ENCODE results near the gene DDA1.
A peak's percentile ranks its signal among the peaks of the same experiment; 100 is the strongest.
"Not testable (repeated sequence)": the region's sequence is repeated elsewhere in the genome, so short reads cannot be mapped to it uniquely, and the experiment has no call there.

Gene DDA1

GRCh38 chr19:17309198-17309964, at the start of gene DDA1:
DDA1 (plus strand) TSS chr19:17309563; CDS start chr19:17309655, 92 bp downstream.
- peak; percentile 100 for DNase-seq (ENCODE audit: low spot score)

- no peak for DNase-seq (ENCODE audit: low spot score)
Observed at GRCh38 chr19:17259934-17260333, 49.4 kb upstream of the DDA1 start.

- DNase-seq (ENCODE audit: low spot score), result peak; percentile 52
Observed at GRCh38 chr19:17260842-17261325, 48.5 kb upstream of the DDA1 start.

- DNase-seq (ENCODE audit: low spot score), result no peak
Observed at GRCh38 chr19:17262557-17262956, 46.8 kb upstream of the DDA1 start.

- DNase-seq (ENCODE audit: low spot score), result no peak
Observed at GRCh38 chr19:17263712-17264640, 45.4 kb upstream of the DDA1 start.

GRCh38 chr19:17264641-17264979, 44.8 kb upstream of the DDA1 start, which contains the start of gene USHBP1:
USHBP1 (minus strand) TSS chr19:17264745; CDS start chr19:17264299, 446 bp downstream.
- DNase-seq (ENCODE audit: low spot score), result no peak

- DNase-seq (ENCODE audit: low spot score), result no peak
Observed at GRCh38 chr19:17266026-17266425, 43.3 kb upstream of the DDA1 start.

- no peak for DNase-seq (ENCODE audit: low spot score)
Observed at GRCh38 chr19:17266589-17266974, 42.8 kb upstream of the DDA1 start.

GRCh38 chr19:17266975-17267788, 42.2 kb upstream of the DDA1 start, which contains the start of gene BABAM1:
BABAM1 (plus strand) TSS chr19:17267443; CDS start chr19:17268807, 1,364 bp downstream.
- DNase-seq (ENCODE audit: low spot score), result peak; percentile 100

- no peak for DNase-seq (ENCODE audit: low spot score)
Observed at GRCh38 chr19:17268754-17269153, 40.6 kb upstream of the DDA1 start.

- DNase-seq (ENCODE audit: low spot score), result not testable (repeated sequence)
Observed at GRCh38 chr19:17274892-17275291, 34.5 kb upstream of the DDA1 start.

GRCh38 chr19:17275441-17276175, 33.8 kb upstream of the DDA1 start:
- no peak for DNase-seq (ENCODE audit: low spot score)

GRCh38 chr19:17279436-17279835, 29.9 kb upstream of the DDA1 start:
- no peak for DNase-seq (ENCODE audit: low spot score)

GRCh38 chr19:17281391-17282304, 27.7 kb upstream of the DDA1 start, which contains the start of gene ANKLE1:
ANKLE1 (plus strand) TSS chr19:17281901; CDS start chr19:17281921, 20 bp downstream.
- no peak for DNase-seq (ENCODE audit: low spot score)

GRCh38 chr19:17282488-17283125, 26.8 kb upstream of the DDA1 start:
- peak; percentile 38 for DNase-seq (ENCODE audit: low spot score)

GRCh38 chr19:17283504-17283996, 25.8 kb upstream of the DDA1 start:
- no peak for DNase-seq (ENCODE audit: low spot score)

GRCh38 chr19:17285415-17286135, 23.8 kb upstream of the DDA1 start:
- DNase-seq (ENCODE audit: low spot score), result no peak

GRCh38 chr19:17286263-17286662, 23.1 kb upstream of the DDA1 start:
- no peak for DNase-seq (ENCODE audit: low spot score)
